H1 (cell line): Measurements from ENCODE around the gene CELF6. TPM values are rescaled to one million over a fixed set of nuclear protein-coding genes. Genes with fewer than 3 reads are reported as not detected.

Experiments
- CTCF ChIA-PET: fragments of 300-600 bp; sonication (Branson Sonifier 250); formaldehyde crosslinking; loops from one replicate; lab custom pipeline; 2021; ENCODE audit not compliant: partially characterized antibody; lab: Charles Lee
- POLR2A ChIA-PET: fragments of 300-600 bp; sonication (Branson Sonifier 250); formaldehyde crosslinking; loops from one replicate; lab custom pipeline; 2021; ENCODE audit warnings: inconsistent platforms; ENCODE audit not compliant: partially characterized antibody; lab: Charles Lee
- DNase-seq, 2 experiments: peaks; one replicate each; pipeline versions ENCODE4 v3.0.0 to v3.0.0-alpha.2; 2010 to 2022; ENCODE audit warnings: low spot score in 2 of 2, low read depth in 1 of 2, mixed read lengths in 1 of 2
- FAIRE-seq: peaks from 2 replicates; lab custom pipeline; 2011; peaks lifted over from hg19 to GRCh38; lab: Jason Lieb, UNC
- H2AFZ ChIP-seq: 2 replicates; pipeline ENCODE4 v1.8.1; 2012; ENCODE audit warnings: low read length, inconsistent platforms
- H2AK5ac ChIP-seq: 2 replicates; pipeline ENCODE4 v1.6.1; 2013; ENCODE audit warnings: low read depth, low read length
- H2BK120ac ChIP-seq: replicated peaks from 2 replicates; pipeline ENCODE3; 2013; ENCODE audit warnings: low read depth, low read length, inconsistent platforms
- H2BK12ac ChIP-seq: 2 replicates; pipeline ENCODE4 v1.6.1; 2013; ENCODE audit warnings: low read depth, low read length
- H2BK15ac ChIP-seq: 2 replicates; pipeline ENCODE4 v1.6.1; 2013; ENCODE audit warnings: low read length
- H2BK20ac ChIP-seq: 2 replicates; pipeline ENCODE4 v1.6.1; 2013; ENCODE audit warnings: low read length
- H2BK5ac ChIP-seq: 2 replicates; pipeline ENCODE4 v1.6.1; 2013; ENCODE audit warnings: low read depth, low read length
- H3K14ac ChIP-seq: 2 replicates; pipeline ENCODE4 v1.6.1; 2013; ENCODE audit warnings: inconsistent platforms; ENCODE audit not compliant: insufficient read length
- H3K18ac ChIP-seq: 2 replicates; pipeline ENCODE4 v1.6.1; 2013; ENCODE audit warnings: low read length; ENCODE audit errors: extremely low read depth
- H3K23ac ChIP-seq: 2 replicates; pipeline ENCODE4 v1.6.1; 2013; ENCODE audit warnings: inconsistent platforms; ENCODE audit not compliant: insufficient read length
- H3K23me2 ChIP-seq: 2 replicates; pipeline ENCODE4 v1.6.1; 2013; ENCODE audit warnings: low read depth, low read length
- H3K27ac ChIP-seq: 2 replicates; pipeline ENCODE4 v1.6.1; 2011; ENCODE audit warnings: low read depth, low read length, inconsistent platforms
- H3K27me3 ChIP-seq, 4 experiments: replicated peaks in 1 of 4; 1 replicate in 1 of 4; 2 replicates in 3 of 4; pipeline versions ENCODE4 v1.6.1 to v1.8.1; 2011 to 2013; ENCODE audit warnings: low read length in 3 of 4, mild to moderate bottlenecking in 3 of 4, inconsistent platforms in 2 of 4, mixed read lengths in 2 of 4, moderate library complexity in 1 of 4; ENCODE audit not compliant: control insufficient read depth in 3 of 4, insufficient read depth in 3 of 4; ENCODE audit errors: extremely low read depth in 1 of 4
- H3K36me3 ChIP-seq, 4 experiments: 2 replicates each; pipeline versions ENCODE4 v1.6.1 to v1.8.1; 2011 to 2013; ENCODE audit warnings: mild to moderate bottlenecking in 4 of 4, low read length in 3 of 4, moderate library complexity in 2 of 4, control low read depth in 1 of 4, inconsistent platforms in 1 of 4; ENCODE audit not compliant: insufficient read depth in 4 of 4, control insufficient read depth in 2 of 4
- H3K4ac ChIP-seq: replicated peaks from 2 replicates; pipeline ENCODE3; 2013; ENCODE audit warnings: low read length, low read depth, mixed read lengths, inconsistent platforms; ENCODE audit not compliant: insufficient read length
- H3K4me1 ChIP-seq, 4 experiments: replicated peaks in 1 of 4; 1 replicate in 1 of 4; 2 replicates in 3 of 4; pipeline versions ENCODE4 v1.6.1 to v1.8.1; 2011 to 2013; ENCODE audit warnings: low read length in 3 of 4, inconsistent platforms in 2 of 4, mixed read lengths in 1 of 4; ENCODE audit not compliant: insufficient read depth in 4 of 4, control insufficient read depth in 3 of 4
- H3K4me2 ChIP-seq, 2 experiments: 2 replicates each; pipeline versions ENCODE4 v1.6.1 to v1.8.1; 2011 to 2013; ENCODE audit warnings: low read depth in 2 of 2, low read length in 2 of 2, control low read depth in 1 of 2, inconsistent platforms in 1 of 2, mild to moderate bottlenecking in 1 of 2; ENCODE audit not compliant: insufficient read depth in 1 of 2
- H3K4me3 ChIP-seq, 4 experiments: fragments of 200-600, 300-600 bp in 1 of 4; sonication (generic), shearing (Covaris generic), sonication (Bioruptor Twin) in 1 of 4; 2 replicates each; pipeline versions ENCODE4 v1.5.1 to v1.8.1; 2011 to 2016; ENCODE audit warnings: low read length in 4 of 4, low read depth in 3 of 4, control low read depth in 2 of 4, inconsistent platforms in 2 of 4, mild to moderate bottlenecking in 2 of 4, mixed read lengths in 1 of 4, moderate library complexity in 1 of 4; ENCODE audit not compliant: insufficient read depth in 2 of 4; ENCODE audit errors: extremely low read depth in 1 of 4
- H3K56ac ChIP-seq: replicated peaks from 2 replicates; pipeline ENCODE3; 2013; ENCODE audit warnings: low read depth, mild to moderate bottlenecking, mixed read lengths, low read length, inconsistent platforms; ENCODE audit not compliant: insufficient read length
- H3K79me1 ChIP-seq: 2 replicates; pipeline ENCODE4 v1.6.1; 2013; ENCODE audit warnings: low read depth, low read length, control low read depth
- H3K79me2 ChIP-seq, 2 experiments: 2 replicates each; pipeline versions ENCODE4 v1.6.1 to v1.8.1; 2012 to 2013; ENCODE audit warnings: low read length in 2 of 2, mild to moderate bottlenecking in 2 of 2, inconsistent platforms in 1 of 2; ENCODE audit not compliant: insufficient read depth in 2 of 2, control insufficient read depth in 1 of 2
- H3K9ac ChIP-seq, 4 experiments: replicated peaks in 1 of 4; 1 replicate in 1 of 4; 2 replicates in 3 of 4; pipeline versions ENCODE4 v1.6.1 to v1.8.1; 2011 to 2013; ENCODE audit warnings: low read depth in 3 of 4, low read length in 3 of 4, control low read depth in 2 of 4, mild to moderate bottlenecking in 2 of 4, moderate library complexity in 2 of 4, inconsistent platforms in 1 of 4; ENCODE audit errors: extremely low read depth in 1 of 4
- H3K9me3 ChIP-seq, 2 experiments: 2 replicates each; pipeline versions ENCODE4 v1.6.1 to v1.8.1; 2012 to 2013; ENCODE audit warnings: mild to moderate bottlenecking in 2 of 2, moderate library complexity in 2 of 2, control low read depth in 1 of 2, inconsistent platforms in 1 of 2, low read depth in 1 of 2, low read length in 1 of 2, mixed read lengths in 1 of 2; ENCODE audit not compliant: insufficient read depth in 2 of 2
- H4K20me1 ChIP-seq, 2 experiments: replicated peaks in 1 of 2; 2 replicates each; pipeline versions ENCODE3 to v1.8.1; 2011 to 2013; ENCODE audit warnings: inconsistent platforms in 2 of 2, low read length in 2 of 2, mild to moderate bottlenecking in 1 of 2; ENCODE audit not compliant: insufficient read depth in 2 of 2, control insufficient read depth in 1 of 2
- H4K5ac ChIP-seq: 2 replicates; pipeline ENCODE4 v1.6.1; 2013; ENCODE audit warnings: low read length, low read depth, mixed read lengths, inconsistent platforms; ENCODE audit not compliant: insufficient read length
- H4K8ac ChIP-seq: 2 replicates; pipeline ENCODE4 v1.8.0; 2013; ENCODE audit warnings: mild to moderate bottlenecking, moderate library complexity, low read length, inconsistent platforms; ENCODE audit not compliant: insufficient read depth; ENCODE audit errors: extremely low read depth
- H4K91ac ChIP-seq: replicated peaks from 2 replicates; pipeline ENCODE3; 2013; ENCODE audit warnings: low read length, mixed read lengths, inconsistent platforms; ENCODE audit not compliant: insufficient read length
- BACH1 ChIP-seq: IDR thresholded peaks from 2 replicates; pipeline ENCODE4 v1.6.1; 2012; ENCODE audit warnings: low read length, improper control_type of control experiment
- FOSL1 ChIP-seq: IDR thresholded peaks from 2 replicates; pipeline ENCODE4 v1.6.1; 2011; ENCODE audit warnings: mild to moderate bottlenecking, low read depth, low read length, moderate library complexity; ENCODE audit not compliant: insufficient read depth
- HDAC2 ChIP-seq, 2 experiments: fragments of 300-600 bp in 1 of 2; sonication (generic) in 1 of 2; IDR thresholded peaks; 2 replicates each; pipeline ENCODE4 v1.6.1; 2011 to 2012; ENCODE audit warnings: low read depth in 2 of 2, low read length in 2 of 2, mild to moderate bottlenecking in 2 of 2, moderate library complexity in 2 of 2, borderline replicate concordance in 1 of 2, inconsistent platforms in 1 of 2
- KDM1A ChIP-seq: fragments of 200-600, 300-600 bp; sonication (generic); IDR thresholded peaks from 2 replicates; pipeline ENCODE4 v1.7.1; 2016; ENCODE audit warnings: mild to moderate bottlenecking, low read length, borderline replicate concordance
- POLR2AphosphoS5 ChIP-seq: IDR thresholded peaks from 2 replicates; pipeline ENCODE4 v1.6.1; 2011; ENCODE audit warnings: low read depth, low read length
- SIRT6 ChIP-seq: IDR thresholded peaks from one replicate; pipeline ENCODE4 v1.7.1; 2012; ENCODE audit warnings: low read length, inconsistent platforms
- SIX5 ChIP-seq: IDR thresholded peaks from 2 replicates; pipeline ENCODE4 v1.6.1; 2011; ENCODE audit warnings: mild to moderate bottlenecking, low read depth, low read length
- ZNF274 ChIP-seq: IDR thresholded peaks from 2 replicates; pipeline ENCODE4 v1.7.0; 2012; ENCODE audit warnings: low read length, borderline replicate concordance; ENCODE audit errors: extremely low read depth
- WGBS, 2 experiments: shearing (Covaris generic) in 1 of 2; methylation state at CpG; one replicate each; pipeline versions ENCODE4 v1.1.6 to v1.1.7; 2013 to 2015; ENCODE audit warnings: low lambda C conversion rate in 2 of 2, mixed read lengths in 2 of 2, inconsistent platforms in 1 of 2, low coverage in 1 of 2, missing lambda C conversion rate in 1 of 2; ENCODE audit not compliant: insufficient replicate concordance in 2 of 2, insufficient coverage in 1 of 2, insufficient read length in 1 of 2; ENCODE audit errors: extremely low coverage in 1 of 2, missing lambda C conversion rate in 1 of 2; 5-methylcytosine and 5-hydroxymethylcytosine counted together
- polyA plus RNA-seq, 7 experiments: library from polyadenylated mRNA; depleted of rRNA in 3 of 7; stranded (reverse) in 5 of 7; unstranded in 2 of 7; fragments of >200 nt in 5 of 7; fragments of 200-250 nt in 2 of 7; gene quantifications; 1 replicate in 5 of 7; 2 replicates in 1 of 7; 4 replicates in 1 of 7; pipeline versions ENCODE4 v1.2.1 to v1.2.3, GENCODE V29; 2011 to 2013; ENCODE audit warnings: missing spikeins in 2 of 7, mixed read lengths in 2 of 7
- total RNA-seq: library from RNA; stranded (reverse); fragmentation: NEBNext Ultra II Directional; extraction: Animal tissue kit (Norgen Biotek cat#: 25700); gene quantifications from 2 replicates; pipeline ENCODE4 v1.2.1, GENCODE V29; 2021
- TF ChIP-seq, protein P1 (sequence below): IDR thresholded peaks from 2 replicates; pipeline ENCODE4 v1.6.1; 2011; ENCODE audit warnings: low read depth, mild to moderate bottlenecking, low read length; ENCODE audit not compliant: insufficient read depth

The CELF6 gene
- total and polyA plus RNA-seq, 2 of the 8 experiments (the other 6 are each of a cell fraction or from before 2014, with no cell fraction given) = 0.09 to 0.19 TPM

DNA sequence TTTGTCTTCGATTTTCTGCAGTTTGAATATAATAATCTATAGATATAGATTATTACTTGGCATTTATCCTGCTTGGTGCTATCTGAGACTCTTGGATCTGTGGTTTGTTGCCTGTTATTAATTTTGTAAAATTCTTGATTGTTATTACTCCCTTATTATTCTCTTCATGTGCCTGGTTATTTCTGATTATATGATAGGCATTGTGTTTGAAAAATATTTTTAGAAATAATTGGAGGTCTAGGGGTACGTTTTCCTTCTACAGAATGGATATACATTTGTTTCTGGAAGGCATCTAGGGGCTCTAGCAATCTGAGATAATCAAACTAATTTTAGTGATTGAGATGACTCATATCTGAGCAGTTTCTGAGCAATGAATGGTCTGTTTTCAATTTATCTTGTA is 14.9 kb upstream of the CELF6 start:
- Histone ChIP-seq H3K4me1 (no peaks in the 10 kb centered on the region), H2BK120ac (no peak overlapping the region), H2BK5ac (no peak overlapping the region), H3K9ac (no peak overlapping the region), H3K14ac (no peak overlapping the region), H3K18ac (no peak overlapping the region), H3K23me2 (no peaks in the 10 kb centered on the region), H4K5ac (no peak overlapping the region), H3K56ac (no peak overlapping the region), H3K36me3 (no peaks in the 10 kb centered on the region), H3K9me3 (no peaks in the 10 kb centered on the region), H3K27me3 (no peaks in the 10 kb centered on the region), H3K23ac (no peak overlapping the region), H2BK20ac (no peak overlapping the region), H4K20me1 (no peaks in the 10 kb centered on the region), H2BK12ac (no peak overlapping the region), H4K8ac (no peak overlapping the region), H2AFZ (no peak overlapping the region), H3K4me3 (no peak overlapping the region)
- ChIA-PET CTCF (no interaction called here), POLR2A (no interaction called here)
- FAIRE-seq = no peak
- TF ChIP-seq, protein P1, sequence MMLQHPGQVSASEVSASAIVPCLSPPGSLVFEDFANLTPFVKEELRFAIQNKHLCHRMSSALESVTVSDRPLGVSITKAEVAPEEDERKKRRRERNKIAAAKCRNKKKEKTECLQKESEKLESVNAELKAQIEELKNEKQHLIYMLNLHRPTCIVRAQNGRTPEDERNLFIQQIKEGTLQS = no peak
- TF ChIP-seq BACH1 (no peak), FOSL1 (no peak), SIX5 (no peak), KDM1A (no peak), ZNF274 (no peak), SIRT6 (no peak), POLR2AphosphoS5 (no peak), HDAC2 (IDR thresholded peaks at IDR 0.05; ENCODE audit: borderline replicate concordance in 1 of 2, low read depth in 2 of 2, low read length in 2 of 2) (no peak)
- TF ChIP-seq, all 59 proteins: peak for 0
- no peak for DNase-seq
- Histone ChIP-seq H3K79me1 (no peaks in the 10 kb centered on the region), H3K27ac (no peak overlapping the region), H3K4ac (no peak overlapping the region), H2AK5ac (no peak overlapping the region), H4K91ac (no peak overlapping the region), H2BK15ac (no peak overlapping the region), H3K4me2 (no peak overlapping the region), H3K79me2 (no peaks in the 10 kb centered on the region)
- 85% methylated on average over 2 of the region's 2 CpGs; no CpG with 5 or more reads in 1 of the 2 experiments for WGBS, 2 experiments
